ENCODE measurements around the gene TRPM2. TPM values are rescaled to one million over a fixed set of nuclear protein-coding genes. Genes with fewer than 3 reads are reported as not detected.
A peak's percentile ranks its signal among the peaks of the same experiment; 100 is the strongest.
"Not testable (repeated sequence)": the region's sequence is repeated elsewhere in the genome, so short reads cannot be mapped to it uniquely, and the experiment has no call there.

Gene TRPM2
- total RNA-seq, 1 experiment from 2014 or later: not detected

GRCh38 chr21:44383216-44383615 is 29.8 kb downstream of the TRPM2 start:
- in situ Hi-C loops (cut with HindIII; ENCODE audit: low sequenced_read_pairs): no loop called here
- DNase-seq (ENCODE audit: low spot score): no peak

- in situ Hi-C loops (cut with HindIII; ENCODE audit: low sequenced_read_pairs): no loop called here
- no peak for DNase-seq (ENCODE audit: low spot score)
Measured at GRCh38 chr21:44384968-44385367, 31.5 kb downstream of the TRPM2 start.

GRCh38 chr21:44389335-44389734 is 35.9 kb downstream of the TRPM2 start:
- DNase-seq (ENCODE audit: low spot score): no peak
- in situ Hi-C loops (cut with HindIII; ENCODE audit: low sequenced_read_pairs): no loop called here

GRCh38 chr21:44390886-44391285 is 37.5 kb downstream of the TRPM2 start:
- DNase-seq (ENCODE audit: low spot score): no peak
- in situ Hi-C loops (cut with HindIII; ENCODE audit: low sequenced_read_pairs): no loop called here

GRCh38 chr21:44391345-44392091 is 38.1 kb downstream of the TRPM2 start:
- in situ Hi-C loops (cut with HindIII; ENCODE audit: low sequenced_read_pairs): no loop called here
- peak; percentile 12 for DNase-seq (ENCODE audit: low spot score)

GRCh38 chr21:44392185-44392584 is 38.8 kb downstream of the TRPM2 start:
- no peak for DNase-seq (ENCODE audit: low spot score)
- in situ Hi-C loops (cut with HindIII; ENCODE audit: low sequenced_read_pairs): no loop called here

GRCh38 chr21:44392916-44393315 is 39.5 kb downstream of the TRPM2 start:
- no peak for DNase-seq (ENCODE audit: low spot score)
- in situ Hi-C loops (cut with HindIII; ENCODE audit: low sequenced_read_pairs): no loop called here

- in situ Hi-C loops (cut with HindIII; ENCODE audit: low sequenced_read_pairs): no loop called here
- DNase-seq (ENCODE audit: low spot score): no peak
Measured at GRCh38 chr21:44394733-44395132, 41.3 kb downstream of the TRPM2 start.

GRCh38 chr21:44395260-44395659 is 41.8 kb downstream of the TRPM2 start:
- in situ Hi-C loops (cut with HindIII; ENCODE audit: low sequenced_read_pairs): no loop called here

GRCh38 chr21:44396803-44397202 is 43.4 kb downstream of the TRPM2 start:
- DNase-seq (ENCODE audit: low spot score); in situ Hi-C loops (cut with HindIII; ENCODE audit: low sequenced_read_pairs): not testable (repeated sequence)

More at GRCh38 chr21:44395260-44395659, 41.8 kb downstream of the TRPM2 start:
- no peak for DNase-seq (ENCODE audit: low spot score)

- DNase-seq (ENCODE audit: low spot score): no peak
- in situ Hi-C loops (cut with HindIII; ENCODE audit: low sequenced_read_pairs): no loop called here
Measured at GRCh38 chr21:44397431-44398031, 44.1 kb downstream of the TRPM2 start.

- in situ Hi-C loops (cut with HindIII; ENCODE audit: low sequenced_read_pairs): no loop called here
- no peak for DNase-seq (ENCODE audit: low spot score)
Measured at GRCh38 chr21:44398499-44398898, 45.1 kb downstream of the TRPM2 start.

- in situ Hi-C loops (cut with HindIII; ENCODE audit: low sequenced_read_pairs): no loop called here
- DNase-seq (ENCODE audit: low spot score): no peak
Measured at GRCh38 chr21:44399151-44399954, 45.9 kb downstream of the TRPM2 start.

- in situ Hi-C loops (cut with HindIII; ENCODE audit: low sequenced_read_pairs): no loop called here
- no peak for DNase-seq (ENCODE audit: low spot score)
Measured at GRCh38 chr21:44399955-44400790, 46.8 kb downstream of the TRPM2 start.

- in situ Hi-C loops (cut with HindIII; ENCODE audit: low sequenced_read_pairs): no loop called here
- no peak for DNase-seq (ENCODE audit: low spot score)
Measured at GRCh38 chr21:44400791-44401385, 47.5 kb downstream of the TRPM2 start.

- in situ Hi-C loops (cut with HindIII; ENCODE audit: low sequenced_read_pairs): no loop called here
- no peak for DNase-seq (ENCODE audit: low spot score)
Measured at GRCh38 chr21:44401386-44402160, 48.2 kb downstream of the TRPM2 start.

GRCh38 chr21:44402323-44403105 is 49.1 kb downstream of the TRPM2 start:
- DNase-seq (ENCODE audit: low spot score): no peak
- in situ Hi-C loops (cut with HindIII; ENCODE audit: low sequenced_read_pairs): no loop called here

All from G401 (cell line).